Endodermal cell (in vitro differentiated cells): ENCODE measurements around the gene UBE2E1. TPM values are rescaled to one million over a fixed set of nuclear protein-coding genes. Genes with fewer than 3 reads are reported as not detected.
"Not testable (repeated sequence)": the region's sequence is repeated elsewhere in the genome, so short reads cannot be mapped to it uniquely, and the experiment has no call there.

Experiments used
- DNase-seq: peaks from one replicate; pipeline ENCODE4 v3.0.0-alpha.2; 2017
- H3K27ac ChIP-seq: 2 replicates; pipeline ENCODE4 v1.5.1; 2013; ENCODE audit warnings: mild to moderate bottlenecking, low read depth, low read length, moderate library complexity
- H3K27me3 ChIP-seq: 2 replicates; pipeline ENCODE4 v1.6.1; 2013; ENCODE audit warnings: mild to moderate bottlenecking, low read length, moderate library complexity; ENCODE audit not compliant: insufficient read depth, control insufficient read depth, poor library complexity, severe bottlenecking
- H3K36me3 ChIP-seq: 2 replicates; pipeline ENCODE4 v1.7.0; 2013; ENCODE audit warnings: mild to moderate bottlenecking, low read length, moderate library complexity; ENCODE audit not compliant: control insufficient read depth, insufficient read depth
- H3K4me1 ChIP-seq: one replicate; pipeline ENCODE4 v1.7.0; 2013; ENCODE audit warnings: low read length; ENCODE audit not compliant: control insufficient read depth, insufficient read depth
- H3K4me3 ChIP-seq: 2 replicates; pipeline ENCODE4 v1.5.1; 2013; ENCODE audit warnings: mild to moderate bottlenecking, low read length, moderate library complexity
- H3K9ac ChIP-seq: 2 replicates; pipeline ENCODE4 v1.6.1; 2013; ENCODE audit warnings: mild to moderate bottlenecking, low read length, moderate library complexity; ENCODE audit not compliant: poor library complexity, severe bottlenecking; ENCODE audit errors: extremely low read depth
- H3K9me3 ChIP-seq: 2 replicates; pipeline ENCODE4 v1.6.1; 2013; ENCODE audit warnings: mild to moderate bottlenecking, low read length, moderate library complexity; ENCODE audit not compliant: control insufficient read depth
- H3K27ac Mint-ChIP-seq: 2 replicates; pipeline ENCODE4 v1.8.0; 2020; ENCODE audit warnings: mixed read lengths
- H3K27me3 Mint-ChIP-seq: 2 replicates; pipeline ENCODE4 v1.8.0; 2021; ENCODE audit warnings: mild to moderate bottlenecking, mixed read lengths; ENCODE audit not compliant: insufficient read depth
- H3K36me3 Mint-ChIP-seq: 2 replicates; pipeline ENCODE4 v1.8.0; 2020; ENCODE audit warnings: low read depth, mixed read lengths
- H3K4me1 Mint-ChIP-seq: 2 replicates; pipeline ENCODE4 v1.8.0; 2020; ENCODE audit warnings: mixed read lengths
- H3K4me3 Mint-ChIP-seq: 2 replicates; pipeline ENCODE4 v1.8.0; 2020; ENCODE audit warnings: mild to moderate bottlenecking, moderate library complexity, mixed read lengths
- H3K9me3 Mint-ChIP-seq: 2 replicates; pipeline ENCODE4 v1.8.0; 2020; ENCODE audit warnings: mild to moderate bottlenecking, mixed read lengths
- CTCF ChIP-seq: fragments of 200-600 bp; sonication (generic); conservative IDR thresholded peaks from 2 replicates; pipeline ENCODE4 v1.5.0; 2021; ENCODE audit warnings: antibody characterized with exemption, mild to moderate bottlenecking
- WGBS, 2 experiments: methylation state at CpG; one replicate each; pipeline versions ENCODE4 v1.1.5 to v1.1.7; 2013; ENCODE audit warnings: missing lambda C conversion rate in 2 of 2, mixed read lengths in 1 of 2; ENCODE audit not compliant: insufficient coverage in 1 of 2, insufficient read length in 1 of 2; 5-methylcytosine and 5-hydroxymethylcytosine counted together
- total RNA-seq, 2 donors: library from RNA; stranded (reverse); fragmentation: NEBNext Ultra II Directional in 1 of 2; extraction: Animal tissue kit (Norgen Biotek cat#: 25700) in 1 of 2; gene quantifications; 2 replicates in 1 of 2; 3 replicates in 1 of 2; pipeline ENCODE4 v1.2.1, GENCODE V29; 2021

Gene UBE2E1
- total RNA-seq, 2 donors from 2014 or later, result 112 to 120 TPM

GRCh38 chr3:23869977-23870662 lies 64.4 kb downstream of the UBE2E1 start:
- Mint-ChIP-seq H3K27me3 (no peaks in the 10 kb centered on the region), H3K4me3 (no peak overlapping the region), H3K27ac (no peak overlapping the region), H3K9me3 (no peaks in the 10 kb centered on the region), H3K4me1 (peaks cover 19% of the 10 kb centered on the region), H3K36me3 (peaks cover 2% of the 10 kb centered on the region)
- Histone ChIP-seq H3K9ac (no peak overlapping the region), H3K27ac (no peak overlapping the region), H3K36me3 (peaks cover 4% of the 10 kb centered on the region), H3K27me3 (no peaks in the 10 kb centered on the region), H3K4me1 (peaks cover 12% of the 10 kb centered on the region), H3K4me3 (no peak overlapping the region), H3K9me3 (peaks cover 9% of the 10 kb centered on the region)
- WGBS, 2 experiments, result 99 to 100% methylated on average over 1 to 4 of the region's 4 CpGs
- TF ChIP-seq CTCF, result no peak
- DNase-seq, result no peak

DNA sequence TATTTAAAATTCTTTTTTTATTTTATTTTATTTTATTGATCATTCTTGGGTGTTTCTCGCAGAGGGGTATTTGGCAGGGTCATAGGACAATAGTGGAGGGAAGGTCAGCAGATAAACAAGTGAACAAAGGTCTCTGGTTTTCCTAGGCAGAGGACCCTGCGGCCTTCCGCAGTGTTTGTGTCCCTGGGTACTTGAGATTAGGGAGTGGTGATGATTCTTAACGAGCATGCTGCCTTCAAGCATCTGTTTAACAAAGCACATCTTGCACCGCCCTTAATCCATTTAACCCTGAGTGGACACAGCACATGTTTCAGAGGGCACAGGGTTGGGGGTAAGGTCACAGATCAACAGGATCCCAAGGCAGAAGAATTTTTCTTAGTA lies 64.9 kb downstream of the UBE2E1 start:
- H3K27me3 Mint-ChIP-seq, H3K27me3 ChIP-seq, H3K4me1 ChIP-seq, H3K27ac ChIP-seq, H3K27ac Mint-ChIP-seq, H3K36me3 ChIP-seq, H3K4me3 ChIP-seq, H3K9me3 ChIP-seq, H3K9ac ChIP-seq, H3K4me3 Mint-ChIP-seq, H3K9me3 Mint-ChIP-seq, H3K36me3 Mint-ChIP-seq, DNase-seq: not testable (repeated sequence)
- H3K4me1 Mint-ChIP-seq, result peaks cover 14% of the 10 kb centered on the region
- WGBS, 2 experiments, result no CpG with 5 or more reads among the region's 5 CpGs

DNA sequence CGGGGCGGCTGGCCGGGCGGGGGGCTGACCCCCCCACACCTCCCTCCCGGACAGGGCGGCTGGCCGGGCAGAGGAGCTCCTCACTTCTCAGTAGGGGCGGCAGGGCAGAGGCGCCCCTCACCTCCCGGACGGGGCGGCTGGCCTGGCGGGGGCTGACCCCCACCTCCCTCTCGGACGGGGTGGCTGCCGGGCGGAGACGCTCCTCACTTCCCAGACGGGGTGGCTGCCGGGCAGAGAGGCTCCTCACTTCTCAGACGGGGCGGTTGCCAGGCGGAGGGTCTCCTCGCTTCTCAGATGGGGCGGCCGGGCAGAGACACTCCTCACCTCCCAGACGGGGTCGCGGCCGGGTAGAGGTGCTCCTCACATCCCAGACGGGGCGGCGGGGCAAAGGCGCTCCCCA lies 65.6 kb downstream of the UBE2E1 start:
- H3K36me3 Mint-ChIP-seq, H3K9me3 ChIP-seq, H3K4me1 ChIP-seq, H3K27ac Mint-ChIP-seq, H3K27me3 Mint-ChIP-seq, H3K4me3 ChIP-seq, H3K4me1 Mint-ChIP-seq, H3K9me3 Mint-ChIP-seq, H3K27ac ChIP-seq, H3K9ac ChIP-seq, DNase-seq, H3K36me3 ChIP-seq, H3K4me3 Mint-ChIP-seq, H3K27me3 ChIP-seq: not testable (repeated sequence)
- 93 to 100% methylated on average over 2 to 27 of the region's 34 CpGs for WGBS, 2 experiments

- H3K9me3 ChIP-seq, result peaks cover 11% of the 10 kb centered on the region
- no peaks in the 10 kb centered on the region for H3K27me3 ChIP-seq
- H3K4me1 Mint-ChIP-seq, result peaks cover 3% of the 10 kb centered on the region
Measured at GRCh38 chr3:23872330-23872729, 66.6 kb downstream of the UBE2E1 start.

More at GRCh38 chr3:23872330-23872729, 66.6 kb downstream of the UBE2E1 start:
- H3K27ac ChIP-seq, result no peak overlapping the region
- no peak overlapping the region for H3K4me3 ChIP-seq
- Mint-ChIP-seq H3K27me3 (no peaks in the 10 kb centered on the region), H3K36me3 (peaks cover 10% of the 10 kb centered on the region), H3K4me3 (no peak overlapping the region), H3K27ac (no peak overlapping the region), H3K9me3 (peaks cover 3% of the 10 kb centered on the region)
- DNase-seq, result no peak
- TF ChIP-seq CTCF, result no peak
- H3K36me3 ChIP-seq, result peaks cover 4% of the 10 kb centered on the region
- WGBS, 2 experiments, result 100% methylated on average over 1 of the region's 3 CpGs; no CpG with 5 or more reads in 1 of the 2 experiments
- H3K4me1 ChIP-seq, result no peaks in the 10 kb centered on the region
- no peak overlapping the region for H3K9ac ChIP-seq
